Measurements from ENCODE around the gene ITGB2. TPM values are rescaled to one million over a fixed set of nuclear protein-coding genes. Genes with fewer than 3 reads are reported as not detected.
"Not testable (repeated sequence)": the region's sequence is repeated elsewhere in the genome, so short reads cannot be mapped to it uniquely, and the experiment has no call there.

Gene ITGB2
- polyA plus RNA-seq, 1 donor, result 11.2 TPM

DNA sequence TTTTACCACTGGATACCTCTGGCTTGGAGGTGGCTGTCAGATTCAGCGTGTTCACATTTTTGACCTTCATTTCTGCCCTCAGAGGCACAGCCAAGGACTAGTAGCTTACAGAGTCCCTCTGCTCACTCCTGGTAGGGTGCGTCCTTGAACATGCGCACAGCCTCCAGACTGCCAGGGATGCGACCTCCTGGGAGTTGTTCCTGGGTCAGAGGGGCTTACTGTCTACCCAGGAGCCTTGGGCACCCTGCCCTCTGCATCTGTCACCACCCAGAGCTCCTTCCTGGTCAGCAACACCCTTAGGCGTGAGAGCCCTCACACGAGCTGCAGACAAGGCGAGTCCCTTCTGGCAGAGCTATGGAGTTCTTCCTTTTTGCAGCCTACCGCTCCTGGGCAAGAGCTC is 20.9 kb upstream of the ITGB2 start:
- DNase-seq (ENCODE audit: low read depth), result no peak

- no peak for DNase-seq (ENCODE audit: low read depth)
These were observed 19.5 kb upstream of the ITGB2 start for GRCh38 chr21:44940116-44940631.

GRCh38 chr21:44939532-44940115 is 18.9 kb upstream of the ITGB2 start, which contains the start of gene SLX9:
SLX9 (plus strand) TSS chr21:44940029; CDS start chr21:44940058, 29 bp downstream.
- DNase-seq (ENCODE audit: low read depth), result no peak

GRCh38 chr21:44938772-44939531 is 18.3 kb upstream of the ITGB2 start:
- no peak for DNase-seq (ENCODE audit: low read depth)

DNA sequence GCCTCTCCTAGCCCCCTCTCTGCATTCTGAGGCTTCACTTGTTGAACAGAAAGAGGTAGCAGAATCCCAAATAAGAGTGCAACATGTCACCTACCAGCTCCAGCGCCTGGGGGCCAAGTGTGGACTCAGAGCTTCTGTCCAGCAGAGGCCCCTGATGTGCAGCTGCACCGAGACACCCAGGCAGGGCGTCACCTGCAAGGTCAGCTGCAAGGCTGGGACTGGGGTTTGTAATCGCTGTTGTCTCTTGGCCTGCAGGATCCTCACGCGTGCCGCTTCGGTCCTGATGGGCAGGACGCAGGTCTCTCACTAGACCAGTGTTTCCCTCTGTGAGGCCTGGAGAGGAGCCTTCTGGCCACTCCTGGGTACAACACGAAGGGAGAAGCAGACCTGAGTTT is 14.8 kb upstream of the ITGB2 start:
- no peak for DNase-seq (ENCODE audit: low read depth)

DNA sequence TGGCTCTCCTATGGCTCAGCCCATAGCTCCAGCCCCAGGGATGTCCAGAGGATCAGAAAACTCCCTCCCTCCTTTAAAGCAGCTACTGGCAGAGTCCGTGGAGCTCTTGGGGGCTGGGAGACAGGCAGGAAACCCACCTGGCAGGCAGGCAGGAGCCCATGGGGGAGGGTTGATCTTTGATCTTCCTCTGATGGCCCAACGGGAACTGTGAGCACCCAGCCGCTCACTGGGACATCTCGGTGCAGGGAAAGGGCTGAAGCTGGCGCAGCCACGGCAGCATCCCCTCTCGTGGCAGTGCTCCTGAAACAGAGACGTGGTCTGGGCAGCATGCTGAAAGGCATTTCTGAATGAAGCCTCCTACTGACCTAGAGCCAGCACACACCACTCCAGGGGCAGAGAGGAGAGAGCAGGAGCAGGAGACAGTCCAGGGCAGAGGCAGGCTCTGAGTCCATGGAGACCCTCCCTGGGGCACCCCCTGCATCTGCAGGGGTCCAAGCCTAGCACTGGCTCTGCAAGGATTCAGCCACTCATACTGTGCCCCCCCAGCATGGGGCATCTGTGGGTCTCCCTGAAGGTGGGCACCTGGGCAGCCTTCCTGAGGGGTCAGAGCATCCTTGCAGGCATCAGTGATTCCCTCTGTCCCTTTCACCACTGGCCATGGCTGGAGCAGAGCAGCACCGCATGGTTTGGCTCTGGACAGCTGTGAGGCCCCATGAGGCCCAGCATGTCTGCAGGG is 14.3 kb upstream of the ITGB2 start:
- no peak for DNase-seq (ENCODE audit: low read depth)

- DNase-seq (ENCODE audit: low read depth), result no peak
These were observed 13.6 kb upstream of the ITGB2 start for GRCh38 chr21:44934276-44934675.

DNA sequence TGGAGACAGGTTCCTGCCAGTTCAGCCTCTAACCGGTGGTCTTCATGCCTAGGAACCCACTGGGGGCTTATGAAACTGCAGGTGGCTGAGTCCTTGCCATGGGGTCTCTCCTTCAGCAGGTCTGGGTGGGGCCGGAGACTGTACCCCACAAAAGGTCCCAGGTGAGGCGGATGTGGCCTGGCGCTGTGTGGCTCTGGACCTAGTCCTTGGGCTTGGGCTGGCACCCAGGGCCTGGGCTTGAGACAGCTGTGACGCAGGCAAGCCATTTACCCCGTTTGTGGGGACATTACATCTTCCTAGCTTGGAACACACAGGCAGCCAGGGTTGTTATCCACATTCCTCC is 13.2 kb upstream of the ITGB2 start:
- no peak for DNase-seq (ENCODE audit: low read depth)

DNA sequence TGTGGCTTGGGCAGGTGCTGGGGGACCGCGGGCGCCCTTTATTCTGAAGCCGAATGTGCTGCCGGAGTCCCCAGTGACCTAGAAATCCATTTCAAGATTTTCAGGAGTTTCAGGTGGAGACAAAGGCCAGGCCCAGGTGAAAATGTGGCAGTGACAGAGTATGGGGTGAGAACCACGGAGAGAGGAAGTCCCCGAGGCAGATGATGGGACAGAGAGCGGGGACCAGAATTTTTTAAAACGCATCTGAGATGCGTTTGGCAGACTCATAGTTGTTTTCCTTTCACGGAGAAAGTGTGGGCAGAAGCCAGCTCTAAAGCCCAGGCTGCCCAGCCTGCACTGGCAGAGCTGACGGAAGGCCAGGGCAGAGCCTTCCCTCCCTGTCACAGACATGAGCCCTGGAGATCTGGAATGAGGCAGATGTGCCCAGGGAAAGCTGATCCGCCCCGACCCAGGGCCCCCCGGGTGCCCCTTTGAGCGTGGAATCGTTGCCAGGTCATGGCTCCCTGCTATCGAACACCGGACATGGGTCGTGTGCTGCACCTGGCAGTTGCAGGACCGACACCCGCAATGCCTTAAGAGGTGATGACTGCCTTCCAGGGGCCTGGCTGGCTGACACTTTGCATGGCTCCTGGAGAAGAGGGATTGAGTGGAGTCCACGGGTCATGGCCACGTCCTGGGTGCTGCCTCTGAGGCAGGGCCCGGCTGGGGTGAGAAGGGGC is 12.7 kb upstream of the ITGB2 start:
- DNase-seq (ENCODE audit: low read depth), result no peak

- no peak for DNase-seq (ENCODE audit: low read depth)
These were observed 11.9 kb upstream of the ITGB2 start for GRCh38 chr21:44932408-44933181.

DNA sequence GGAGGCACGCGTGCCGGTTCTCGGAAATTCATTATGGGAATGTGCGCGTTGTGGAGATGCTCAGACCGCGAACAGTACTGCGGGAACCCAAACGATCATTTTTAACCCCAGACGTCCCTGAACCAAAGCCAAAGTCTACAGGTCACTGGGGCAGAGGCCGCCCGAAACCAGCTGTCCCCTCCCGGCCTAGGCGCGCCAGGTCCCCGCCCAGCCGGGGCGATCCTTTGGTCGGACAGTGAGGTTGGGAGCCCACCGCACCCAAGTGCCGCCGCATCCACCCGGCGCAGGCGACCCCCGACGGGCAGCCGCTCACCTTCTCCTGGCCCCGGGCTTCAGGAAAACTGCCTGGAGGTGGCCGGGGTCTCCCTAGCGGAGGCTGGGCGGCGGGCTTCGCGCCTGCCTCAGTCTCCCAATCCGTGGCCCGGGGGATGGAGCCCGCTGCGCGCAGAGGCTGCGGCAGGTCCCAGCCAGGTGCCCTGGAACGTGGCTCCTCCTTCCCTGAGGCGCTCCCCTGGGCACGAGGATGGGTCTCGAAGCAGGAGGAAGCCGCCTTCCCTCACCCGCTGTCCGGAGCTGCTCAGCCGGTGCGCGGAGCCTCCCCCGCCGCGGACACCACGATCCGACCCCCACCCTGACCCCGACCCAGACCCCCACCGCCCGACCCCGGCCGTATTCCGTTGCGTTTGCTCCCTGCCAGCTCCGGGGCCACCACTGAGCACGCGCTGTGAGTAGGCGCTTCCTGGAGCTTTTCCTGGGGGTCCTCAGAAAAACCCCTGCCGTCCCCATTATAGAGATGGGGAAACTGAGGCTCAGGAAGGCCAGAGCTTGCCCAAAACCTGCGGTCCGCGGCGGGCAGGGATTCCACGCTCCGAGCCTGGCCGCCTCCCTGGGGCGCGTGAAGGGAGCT is 11.1 kb upstream of the ITGB2 start:
- no peak for DNase-seq (ENCODE audit: low read depth)

DNA sequence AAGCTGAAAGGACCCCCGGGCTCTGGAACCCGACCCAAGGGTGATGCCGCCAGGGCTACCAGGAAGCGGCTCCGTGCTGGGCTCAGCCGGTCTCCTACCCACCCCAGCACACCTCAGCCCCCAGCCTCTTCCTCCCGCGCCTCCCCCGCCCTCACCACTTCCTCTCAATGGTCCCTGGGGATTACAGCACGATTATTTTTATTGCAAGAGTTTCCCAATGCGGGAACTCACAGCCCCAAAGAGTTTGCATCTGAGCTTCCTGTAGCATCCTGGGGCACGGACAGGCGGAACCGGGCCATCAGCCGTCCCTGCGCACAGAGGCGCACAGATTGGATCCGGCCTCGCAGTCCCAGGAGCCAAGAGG is 10.4 kb upstream of the ITGB2 start:
- DNase-seq (ENCODE audit: low read depth), result no peak

DNA sequence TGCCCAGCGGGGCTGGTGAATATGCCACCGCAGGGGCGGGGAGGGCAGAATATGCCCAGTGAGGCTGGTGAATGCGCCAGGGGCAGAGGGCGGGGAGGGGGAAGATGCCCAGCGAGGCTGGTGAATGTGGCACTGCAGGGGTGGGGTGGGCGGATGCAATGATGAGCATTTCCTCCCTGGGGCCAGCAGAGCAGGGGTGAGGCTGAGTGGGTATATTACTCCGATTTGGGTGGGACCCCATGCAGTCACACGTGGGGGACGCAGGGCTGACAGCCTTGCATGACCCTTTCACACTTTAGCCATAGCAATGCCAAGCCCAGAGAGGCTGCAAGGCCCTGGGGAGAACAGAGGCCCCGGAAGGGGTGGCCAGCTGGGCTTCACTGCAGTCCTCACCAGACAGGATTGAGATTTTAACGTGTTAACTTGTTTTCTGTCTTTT is 9.9 kb upstream of the ITGB2 start:
- DNase-seq (ENCODE audit: low read depth), result no peak

- no peak for DNase-seq (ENCODE audit: low read depth)
These were observed 9.3 kb upstream of the ITGB2 start for GRCh38 chr21:44929799-44930542.

- DNase-seq (ENCODE audit: low read depth), result no peak
These were observed 8.6 kb upstream of the ITGB2 start for GRCh38 chr21:44929242-44929798.

DNA sequence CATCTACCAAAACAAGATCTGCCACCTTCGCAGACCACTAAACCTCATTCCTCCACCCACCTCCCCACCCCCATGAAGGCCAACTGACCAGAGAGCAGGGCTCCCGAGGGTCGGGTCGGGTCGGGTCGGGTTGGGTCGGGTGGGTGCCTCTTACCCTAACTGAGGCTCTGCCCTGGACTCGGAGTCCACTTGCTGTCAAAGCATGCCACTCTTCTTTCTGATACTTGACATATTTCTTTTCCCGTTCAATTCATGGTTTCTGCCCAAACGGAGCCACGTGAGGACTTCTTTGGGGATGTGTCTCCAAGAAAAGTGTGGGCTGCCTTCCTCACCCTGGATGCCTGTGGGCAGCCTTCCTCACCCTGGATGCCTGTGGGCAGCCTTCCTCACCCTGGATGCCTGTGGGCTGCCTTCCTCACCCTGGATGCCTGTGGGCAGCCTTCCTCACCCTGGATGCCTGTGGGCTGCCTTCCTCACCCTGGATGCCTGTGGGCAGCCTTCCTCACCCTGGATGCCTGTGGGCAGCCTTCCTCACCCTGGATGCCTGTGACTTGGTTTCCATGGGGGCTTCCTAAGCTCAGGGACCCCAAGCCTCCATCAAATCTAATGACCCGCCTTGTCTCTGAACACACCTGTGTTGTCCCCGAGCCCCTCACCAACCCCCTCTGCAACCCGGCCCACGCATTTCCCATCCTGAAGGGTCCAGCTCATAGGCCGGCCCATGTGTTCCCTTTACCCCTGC is 8.0 kb upstream of the ITGB2 start:
- not testable (repeated sequence) for DNase-seq (ENCODE audit: low read depth)

- DNase-seq (ENCODE audit: low read depth), result no peak
These were observed 7.1 kb upstream of the ITGB2 start for GRCh38 chr21:44927587-44928461.

- no peak for DNase-seq (ENCODE audit: low read depth)
These were observed 6.5 kb upstream of the ITGB2 start for GRCh38 chr21:44927259-44927586.
